GM12891 (cell line): Measurements from ENCODE around the gene STBD1.

Source experiments
- POLR2A ChIP-seq: IDR thresholded peaks from 2 replicates; pipeline ENCODE4 v1.6.1; 2011; ENCODE audit warnings: low read depth, low read length, control low read depth
- POLR2AphosphoS5 ChIP-seq: IDR thresholded peaks from 2 replicates; pipeline ENCODE4 v1.6.1; 2011; ENCODE audit warnings: low read depth, low read length, control low read depth
- TAF1 ChIP-seq: IDR thresholded peaks from 2 replicates; pipeline ENCODE4 v1.6.1; 2011; ENCODE audit warnings: low read depth, low read length, control low read depth

- TF ChIP-seq POLR2AphosphoS5 (no peak), POLR2A (no peak), TAF1 (no peak)
Measured at GRCh38 chr4:76339364-76339763, 32.8 kb downstream of the STBD1 start.
